Activated CD4-positive, alpha-beta T cell treated with anti-CD3 and anti-CD28 coated beads, Interleukin-2, amount 50 U/mL, for 1 hour (primary cell): ENCODE results near the gene CCL22.
"Not testable (repeated sequence)": the region's sequence is repeated elsewhere in the genome, so short reads cannot be mapped to it uniquely, and the experiment has no call there.

Experiments used
- DNase-seq: peaks from one replicate; pipeline ENCODE4 v3.0.0-alpha.2; 2020

CCL22 gene

GRCh38 chr16:57358527-57359095 lies at the start of gene CCL22:
CCL22 (plus strand) TSS chr16:57358783; CDS start chr16:57358817, 34 bp downstream.
- no peak for DNase-seq

- no peak for DNase-seq
These were observed 47.8 kb upstream of the CCL22 start for GRCh38 chr16:57310801-57311200.

- DNase-seq = no peak
These were observed 45.1 kb upstream of the CCL22 start for GRCh38 chr16:57313509-57313908.

- DNase-seq = no peak
These were observed 44.3 kb upstream of the CCL22 start for GRCh38 chr16:57314161-57314785.

GRCh38 chr16:57315416-57315815 lies 43.2 kb upstream of the CCL22 start:
- DNase-seq = no peak

GRCh38 chr16:57316390-57317017 lies 42.1 kb upstream of the CCL22 start:
- DNase-seq = no peak

- DNase-seq = no peak
These were observed 40.2 kb upstream of the CCL22 start for GRCh38 chr16:57318240-57318970.

- no peak for DNase-seq
These were observed 38.9 kb upstream of the CCL22 start for GRCh38 chr16:57319646-57320045.

- no peak for DNase-seq
These were observed 33.8 kb upstream of the CCL22 start for GRCh38 chr16:57324749-57325148.

GRCh38 chr16:57325458-57325857 lies 33.1 kb upstream of the CCL22 start:
- DNase-seq = no peak

GRCh38 chr16:57329718-57330327 lies 28.8 kb upstream of the CCL22 start:
- no peak for DNase-seq

- DNase-seq = no peak
These were observed 27.2 kb upstream of the CCL22 start for GRCh38 chr16:57331355-57331754.

- DNase-seq = no peak
These were observed 25.2 kb upstream of the CCL22 start for GRCh38 chr16:57333402-57333801.

GRCh38 chr16:57335366-57335765 lies 23.2 kb upstream of the CCL22 start:
- no peak for DNase-seq

- DNase-seq = no peak
These were observed 17.5 kb upstream of the CCL22 start for GRCh38 chr16:57341062-57341440.

GRCh38 chr16:57341441-57342303 lies 16.9 kb upstream of the CCL22 start:
- no peak for DNase-seq

GRCh38 chr16:57342606-57343005 lies 16.0 kb upstream of the CCL22 start:
- DNase-seq = not testable (repeated sequence)

- DNase-seq = no peak
These were observed 15.4 kb upstream of the CCL22 start for GRCh38 chr16:57343221-57343620.

- DNase-seq = not testable (repeated sequence)
These were observed 14.5 kb upstream of the CCL22 start for GRCh38 chr16:57344094-57344493.

- DNase-seq = no peak
These were observed 13.6 kb upstream of the CCL22 start for GRCh38 chr16:57345021-57345420.

GRCh38 chr16:57345666-57346204 lies 12.8 kb upstream of the CCL22 start:
- DNase-seq = no peak

GRCh38 chr16:57347858-57348257 lies 10.7 kb upstream of the CCL22 start:
- no peak for DNase-seq
